H9 (cell line): ENCODE measurements around the gene SH2D3C. TPM values are rescaled to one million over a fixed set of nuclear protein-coding genes. Genes with fewer than 3 reads are reported as not detected.
A peak's percentile ranks its signal among the peaks of the same experiment; 100 is the strongest.

ENCODE experiments used
- DNase-seq: peaks from one replicate; pipeline ENCODE4 v3.0.0-alpha.2; 2017
- H2AFZ ChIP-seq: one replicate; pipeline ENCODE4 v1.6.1; 2013; ENCODE audit warnings: mild to moderate bottlenecking, low read length, control low read depth, moderate library complexity
- H2AK5ac ChIP-seq: 2 replicates; pipeline ENCODE4 v1.6.1; 2013; ENCODE audit warnings: low read length, control low read depth, mixed read lengths; ENCODE audit not compliant: insufficient read length
- H2BK120ac ChIP-seq: one replicate; pipeline ENCODE4 v1.6.1; 2013; ENCODE audit warnings: low read depth, mild to moderate bottlenecking, low read length, control low read depth, inconsistent platforms; ENCODE audit not compliant: poor library complexity, severe bottlenecking
- H2BK12ac ChIP-seq: 2 replicates; pipeline ENCODE4 v1.6.1; 2013; ENCODE audit warnings: low read length, control low read depth, mixed read lengths, low read depth; ENCODE audit not compliant: insufficient read length
- H2BK15ac ChIP-seq: 2 replicates; pipeline ENCODE4 v1.6.1; 2013; ENCODE audit warnings: low read depth, low read length, control low read depth
- H2BK20ac ChIP-seq: one replicate; pipeline ENCODE4 v1.6.1; 2013; ENCODE audit warnings: low read depth, mild to moderate bottlenecking, low read length, control low read depth, inconsistent platforms; ENCODE audit not compliant: poor library complexity, severe bottlenecking
- H2BK5ac ChIP-seq: 2 replicates; pipeline ENCODE4 v1.6.1; 2013; ENCODE audit warnings: low read length, control low read depth, mixed read lengths; ENCODE audit not compliant: insufficient read length
- H3K14ac ChIP-seq: 2 replicates; pipeline ENCODE4 v1.6.1; 2013; ENCODE audit warnings: low read length, control low read depth; ENCODE audit not compliant: insufficient read depth
- H3K18ac ChIP-seq: 2 replicates; pipeline ENCODE4 v1.6.1; 2013; ENCODE audit warnings: low read depth, mild to moderate bottlenecking, mixed read lengths, low read length, control low read depth; ENCODE audit not compliant: insufficient read length
- H3K23ac ChIP-seq: 2 replicates; pipeline ENCODE4 v1.6.1; 2013; ENCODE audit warnings: low read length, control low read depth, mixed read lengths, low read depth; ENCODE audit not compliant: insufficient read length
- H3K23me2 ChIP-seq: 2 replicates; pipeline ENCODE4 v1.6.1; 2013; ENCODE audit warnings: low read depth, mild to moderate bottlenecking, mixed read lengths, low read length, control low read depth; ENCODE audit not compliant: insufficient read length, poor library complexity, severe bottlenecking
- H3K27ac ChIP-seq: 2 replicates; pipeline ENCODE4 v1.5.1; 2013; ENCODE audit warnings: low read length, control low read depth, mixed read lengths, low read depth; ENCODE audit not compliant: insufficient read length
- H3K27me3 ChIP-seq: 2 replicates; pipeline ENCODE4 v1.6.1; 2013; ENCODE audit warnings: low read length, control low read depth, inconsistent platforms; ENCODE audit not compliant: insufficient read depth
- H3K4ac ChIP-seq: 2 replicates; pipeline ENCODE4 v1.6.1; 2013; ENCODE audit warnings: low read depth, mild to moderate bottlenecking, control low read depth, inconsistent platforms, low read length, moderate library complexity
- H3K4me1 ChIP-seq: 2 replicates; pipeline ENCODE4 v1.6.1; 2013; ENCODE audit warnings: low read length, control low read depth, inconsistent platforms; ENCODE audit not compliant: insufficient read depth
- H3K4me2 ChIP-seq: 2 replicates; pipeline ENCODE4 v1.6.1; 2013; ENCODE audit warnings: low read length, control low read depth, mixed read lengths; ENCODE audit not compliant: insufficient read length, insufficient read depth
- H3K56ac ChIP-seq: 2 replicates; pipeline ENCODE4 v1.6.1; 2013; ENCODE audit warnings: low read depth, mild to moderate bottlenecking, mixed read lengths, low read length, control low read depth; ENCODE audit not compliant: insufficient read length
- H3K79me1 ChIP-seq: 2 replicates; pipeline ENCODE4 v1.6.1; 2013; ENCODE audit warnings: low read depth, mild to moderate bottlenecking, moderate library complexity, low read length, control low read depth, inconsistent platforms; ENCODE audit not compliant: insufficient read depth, poor library complexity, severe bottlenecking
- H3K79me2 ChIP-seq: 2 replicates; pipeline ENCODE4 v1.6.1; 2013; ENCODE audit warnings: low read length, control low read depth, inconsistent platforms; ENCODE audit not compliant: insufficient read depth
- H3K9ac ChIP-seq: 2 replicates; pipeline ENCODE4 v1.6.1; 2013; ENCODE audit warnings: low read length, control low read depth, mixed read lengths; ENCODE audit not compliant: insufficient read length; ENCODE audit errors: extremely low read depth
- H3K9me3 ChIP-seq: one replicate; pipeline ENCODE4 v1.6.1; 2013; ENCODE audit warnings: low read depth, low read length, inconsistent platforms; ENCODE audit not compliant: control insufficient read depth
- H3T11ph ChIP-seq: one replicate; pipeline ENCODE4 v1.6.1; 2013; ENCODE audit warnings: mild to moderate bottlenecking, low read length, control low read depth, inconsistent platforms
- H4K20me1 ChIP-seq: one replicate; pipeline ENCODE4 v1.6.1; 2013; ENCODE audit not compliant: control insufficient read depth, insufficient read length, insufficient read depth
- H4K5ac ChIP-seq: 2 replicates; pipeline ENCODE4 v1.6.1; 2013; ENCODE audit warnings: low read depth, mild to moderate bottlenecking, mixed read lengths, low read length, control low read depth; ENCODE audit not compliant: insufficient read length
- H4K8ac ChIP-seq: replicated peaks from 2 replicates; pipeline ENCODE4 v1.6.1; 2013; ENCODE audit warnings: low read length, control low read depth, mixed read lengths, low read depth; ENCODE audit not compliant: insufficient read length
- H4K91ac ChIP-seq: 2 replicates; pipeline ENCODE4 v1.6.1; 2013; ENCODE audit warnings: low read depth, mild to moderate bottlenecking, moderate library complexity, mixed read lengths, low read length, control low read depth; ENCODE audit not compliant: insufficient read length
- H3K27ac Mint-ChIP-seq, 3 experiments: 2 replicates in 2 of 3; 3 replicates in 1 of 3; pipeline ENCODE4 v1.8.0; 2020 to 2021; ENCODE audit warnings: mixed read lengths in 3 of 3, mild to moderate bottlenecking in 1 of 3, moderate library complexity in 1 of 3
- H3K27me3 Mint-ChIP-seq: 2 replicates; pipeline ENCODE4 v1.8.0; 2021; ENCODE audit warnings: low read depth, mild to moderate bottlenecking, moderate library complexity, mixed read lengths
- H3K36me3 Mint-ChIP-seq, 3 experiments: 2 replicates in 2 of 3; 3 replicates in 1 of 3; pipeline ENCODE4 v1.8.0; 2020 to 2021; ENCODE audit warnings: low read depth in 3 of 3, mixed read lengths in 3 of 3; ENCODE audit not compliant: insufficient read depth in 1 of 3
- H3K4me1 Mint-ChIP-seq, 2 experiments: 2 replicates each; pipeline ENCODE4 v1.8.0; 2020; ENCODE audit warnings: mixed read lengths in 2 of 2
- H3K4me3 Mint-ChIP-seq, 2 experiments: 2 replicates in 1 of 2; 3 replicates in 1 of 2; pipeline ENCODE4 v1.8.0; 2020 to 2021; ENCODE audit warnings: mild to moderate bottlenecking in 2 of 2, mixed read lengths in 2 of 2, moderate library complexity in 1 of 2
- H3K9me3 Mint-ChIP-seq, 2 experiments: 2 replicates in 1 of 2; 3 replicates in 1 of 2; pipeline ENCODE4 v1.8.0; 2020; ENCODE audit warnings: mild to moderate bottlenecking in 2 of 2, mixed read lengths in 2 of 2, moderate library complexity in 1 of 2
- WGBS: extraction: QIAGEN DNeasy Blood & Tissue Kit; methylation state at CpG from one replicate; pipeline ENCODE4 v1.1.7; 2013; ENCODE audit warnings: missing lambda C conversion rate, low lambda C conversion rate, mixed read lengths; ENCODE audit not compliant: insufficient read length; ENCODE audit errors: extremely low coverage; 5-methylcytosine and 5-hydroxymethylcytosine counted together
- total RNA-seq: library from RNA; stranded (reverse); gene quantifications from 2 replicates; pipeline ENCODE4 v1.2.1, GENCODE V29; 2021
- TF ChIP-seq, protein P1 (sequence below): fragments of 200-600 bp; sonication (generic); conservative IDR thresholded peaks from 3 replicates; pipeline ENCODE4 v1.8.0; 2021; ENCODE audit warnings: antibody characterized with exemption, mild to moderate bottlenecking

Gene SH2D3C
- total RNA-seq, 1 experiment from 2014 or later: 1.7 TPM

DNA sequence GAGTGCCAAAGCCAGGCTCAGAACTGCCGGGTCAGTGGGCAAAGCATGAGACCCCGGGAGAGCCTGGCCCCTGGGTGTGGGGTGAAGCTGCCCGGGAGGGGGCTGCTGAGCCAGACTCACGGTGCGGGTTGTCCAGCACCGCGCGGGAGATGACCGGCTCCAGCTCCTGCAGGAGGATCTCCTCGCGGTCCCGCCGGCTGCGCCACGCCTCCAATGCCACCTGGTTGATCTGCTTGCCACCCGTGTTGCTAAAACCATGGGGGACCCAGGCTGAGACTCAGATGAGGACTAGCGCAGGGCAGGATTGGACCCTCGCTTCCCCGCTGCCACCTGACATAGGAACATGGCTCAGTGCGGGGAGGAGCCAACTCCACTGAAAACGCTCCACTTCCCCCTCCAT lies 46.0 kb downstream of the SH2D3C start:
- no peaks in the 10 kb centered on the region; a peak in 1 of 7 replicates for H3K36me3 Mint-ChIP-seq
- H3K27ac Mint-ChIP-seq: peak overlapping the region in 1 of 3 experiments; percentile 69; a peak in 1 of 7 replicates
- peaks cover 8% of the 10 kb centered on the region; the same call in 1 of the 2 replicates for H3K27me3 Mint-ChIP-seq
- Histone ChIP-seq H2BK12ac (no peak overlapping the region), H4K91ac (no peak overlapping the region), H4K20me1 (no peaks in the 10 kb centered on the region), H3K23me2 (no peaks in the 10 kb centered on the region), H3K18ac (no peak overlapping the region), H4K5ac (no peak overlapping the region), H3K9me3 (no peaks in the 10 kb centered on the region), H3K4me1 (no peaks in the 10 kb centered on the region), H3K79me1 (no peaks in the 10 kb centered on the region), H3K27me3 (no peaks in the 10 kb centered on the region), H2BK5ac (no peak overlapping the region), H3K79me2 (no peaks in the 10 kb centered on the region), H3K56ac (no peak overlapping the region), H2AK5ac (no peak overlapping the region), H2BK120ac (no peak overlapping the region), H3K4me2 (no peak overlapping the region), H2BK15ac (no peak overlapping the region), H3K27ac (no peak overlapping the region), H2BK20ac (no peak overlapping the region), H3K23ac (no peak overlapping the region), H3T11ph (no peak overlapping the region), H3K4ac (no peak overlapping the region), H4K8ac (no peak overlapping the region), H3K14ac (no peak overlapping the region), H2AFZ (no peak overlapping the region), H3K9ac (no peak overlapping the region)
- DNase-seq: no peak
- H3K9me3 Mint-ChIP-seq: no peaks in the 10 kb centered on the region
- H3K4me1 Mint-ChIP-seq: peaks cover 9 to 10% of the 10 kb centered on the region in 2 experiments
- WGBS: no CpG with 5 or more reads among the region's 21 CpGs
- TF ChIP-seq, protein P1, sequence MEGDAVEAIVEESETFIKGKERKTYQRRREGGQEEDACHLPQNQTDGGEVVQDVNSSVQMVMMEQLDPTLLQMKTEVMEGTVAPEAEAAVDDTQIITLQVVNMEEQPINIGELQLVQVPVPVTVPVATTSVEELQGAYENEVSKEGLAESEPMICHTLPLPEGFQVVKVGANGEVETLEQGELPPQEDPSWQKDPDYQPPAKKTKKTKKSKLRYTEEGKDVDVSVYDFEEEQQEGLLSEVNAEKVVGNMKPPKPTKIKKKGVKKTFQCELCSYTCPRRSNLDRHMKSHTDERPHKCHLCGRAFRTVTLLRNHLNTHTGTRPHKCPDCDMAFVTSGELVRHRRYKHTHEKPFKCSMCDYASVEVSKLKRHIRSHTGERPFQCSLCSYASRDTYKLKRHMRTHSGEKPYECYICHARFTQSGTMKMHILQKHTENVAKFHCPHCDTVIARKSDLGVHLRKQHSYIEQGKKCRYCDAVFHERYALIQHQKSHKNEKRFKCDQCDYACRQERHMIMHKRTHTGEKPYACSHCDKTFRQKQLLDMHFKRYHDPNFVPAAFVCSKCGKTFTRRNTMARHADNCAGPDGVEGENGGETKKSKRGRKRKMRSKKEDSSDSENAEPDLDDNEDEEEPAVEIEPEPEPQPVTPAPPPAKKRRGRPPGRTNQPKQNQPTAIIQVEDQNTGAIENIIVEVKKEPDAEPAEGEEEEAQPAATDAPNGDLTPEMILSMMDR: no peak
- H3K4me3 Mint-ChIP-seq: no peak overlapping the region
